Adipocyte (in vitro differentiated cells): ENCODE data around the gene STUB1.
"Not testable (repeated sequence)": the region's sequence is repeated elsewhere in the genome, so short reads cannot be mapped to it uniquely, and the experiment has no call there.

Experiments
- DNase-seq: peaks from one replicate; pipeline ENCODE4 v3.0.0-alpha.2; 2015; ENCODE audit warnings: low read depth
- H3K27me3 ChIP-seq: replicated peaks from 2 replicates; pipeline ENCODE4 v1.7.0; 2013; ENCODE audit warnings: mild to moderate bottlenecking, low read length, moderate library complexity; ENCODE audit not compliant: control insufficient read depth, insufficient read depth
- H3K36me3 ChIP-seq: 2 replicates; pipeline ENCODE4 v1.7.0; 2013; ENCODE audit warnings: low read length, mild to moderate bottlenecking, moderate library complexity; ENCODE audit not compliant: control insufficient read depth, insufficient read depth, severe bottlenecking
- H3K4me1 ChIP-seq: 2 replicates; pipeline ENCODE4 v1.7.0; 2013; ENCODE audit warnings: mild to moderate bottlenecking, low read length, moderate library complexity; ENCODE audit not compliant: control insufficient read depth, insufficient read depth
- H3K4me3 ChIP-seq: 2 replicates; pipeline ENCODE4 v1.7.0; 2013; ENCODE audit warnings: mild to moderate bottlenecking, low read length, moderate library complexity
- H3K9ac ChIP-seq: 2 replicates; pipeline ENCODE4 v1.7.0; 2013; ENCODE audit warnings: mild to moderate bottlenecking, low read length, moderate library complexity
- H3K9me3 ChIP-seq: 2 replicates; pipeline ENCODE4 v1.7.0; 2013; ENCODE audit warnings: mild to moderate bottlenecking, low read length, moderate library complexity; ENCODE audit not compliant: control insufficient read depth

STUB1 gene

GRCh38 chr16:684961-685696 is 4.9 kb downstream of the STUB1 start:
- DNase-seq, result no peak
- H3K27me3 ChIP-seq, result no peaks in the 10 kb centered on the region
- H3K4me1 ChIP-seq, result peaks cover 40% of the 10 kb centered on the region
- no peaks in the 10 kb centered on the region for H3K9me3 ChIP-seq
- no peak overlapping the region for H3K4me3 ChIP-seq
- peaks cover 25% of the 10 kb centered on the region for H3K36me3 ChIP-seq
- no peak overlapping the region for H3K9ac ChIP-seq

- Histone ChIP-seq H3K9me3 (no peaks in the 10 kb centered on the region), H3K9ac (no peak overlapping the region), H3K36me3 (peaks cover 25% of the 10 kb centered on the region), H3K4me1 (peaks cover 40% of the 10 kb centered on the region), H3K4me3 (no peak overlapping the region), H3K27me3 (no peaks in the 10 kb centered on the region)
- peak; percentile 52 for DNase-seq
Observed at GRCh38 chr16:685967-686366, 5.8 kb downstream of the STUB1 start.

- no peaks in the 10 kb centered on the region for H3K9me3 ChIP-seq
- peaks cover 21% of the 10 kb centered on the region for H3K36me3 ChIP-seq
- peaks cover 33% of the 10 kb centered on the region for H3K4me1 ChIP-seq
- no peaks in the 10 kb centered on the region for H3K27me3 ChIP-seq
- H3K9ac ChIP-seq, result no peak overlapping the region
- DNase-seq, result no peak
- no peak overlapping the region for H3K4me3 ChIP-seq
Observed at GRCh38 chr16:686459-687260, 6.5 kb downstream of the STUB1 start.

- H3K9ac ChIP-seq, result no peak overlapping the region
- no peak overlapping the region for H3K4me3 ChIP-seq
- H3K36me3 ChIP-seq, result peaks cover 13% of the 10 kb centered on the region
- peaks cover 25% of the 10 kb centered on the region for H3K4me1 ChIP-seq
- DNase-seq, result no peak
- H3K9me3 ChIP-seq, result no peaks in the 10 kb centered on the region
- H3K27me3 ChIP-seq, result no peaks in the 10 kb centered on the region
Observed at GRCh38 chr16:687499-687898, 7.3 kb downstream of the STUB1 start.

- Histone ChIP-seq H3K4me3 (peak overlapping the region; percentile 96), H3K4me1 (peaks cover 14% of the 10 kb centered on the region), H3K27me3 (peaks cover 7% of the 10 kb centered on the region), H3K9me3 (no peaks in the 10 kb centered on the region), H3K36me3 (peaks cover 5% of the 10 kb centered on the region), H3K9ac (peak overlapping the region; percentile 97)
- DNase-seq, result no peak
Observed at GRCh38 chr16:689175-689897, 9.1 kb downstream of the STUB1 start.

GRCh38 chr16:691242-691641 is 11.0 kb downstream of the STUB1 start:
- H3K36me3 ChIP-seq, H3K9ac ChIP-seq, H3K9me3 ChIP-seq, DNase-seq, H3K4me3 ChIP-seq: not testable (repeated sequence)
- Histone ChIP-seq H3K4me1 (peaks cover 14% of the 10 kb centered on the region), H3K27me3 (peaks cover 14% of the 10 kb centered on the region)

- H3K36me3 ChIP-seq, result no peaks in the 10 kb centered on the region
- peaks cover 14% of the 10 kb centered on the region for H3K4me1 ChIP-seq
- H3K9me3 ChIP-seq, result no peaks in the 10 kb centered on the region
- H3K4me3 ChIP-seq, result no peak overlapping the region
- no peak overlapping the region for H3K9ac ChIP-seq
- DNase-seq, result no peak
- H3K27me3 ChIP-seq, result peaks cover 14% of the 10 kb centered on the region
Observed at GRCh38 chr16:692356-693108, 12.3 kb downstream of the STUB1 start.

GRCh38 chr16:693364-693763 is 13.2 kb downstream of the STUB1 start:
- Histone ChIP-seq H3K9ac (no peak overlapping the region), H3K27me3 (peaks cover 14% of the 10 kb centered on the region), H3K4me3 (no peak overlapping the region), H3K9me3 (no peaks in the 10 kb centered on the region), H3K4me1 (peaks cover 14% of the 10 kb centered on the region), H3K36me3 (no peaks in the 10 kb centered on the region)
- no peak for DNase-seq

- H3K4me1 ChIP-seq, result peaks cover 10% of the 10 kb centered on the region
- H3K27me3 ChIP-seq, result peaks cover 14% of the 10 kb centered on the region
- no peak for DNase-seq
- H3K4me3 ChIP-seq, result no peak overlapping the region
- H3K9me3 ChIP-seq, result no peaks in the 10 kb centered on the region
- H3K36me3 ChIP-seq, result no peaks in the 10 kb centered on the region
- no peak overlapping the region for H3K9ac ChIP-seq
Observed at GRCh38 chr16:693766-694165, 13.6 kb downstream of the STUB1 start.

GRCh38 chr16:694187-694862 is 14.1 kb downstream of the STUB1 start:
- peaks cover 16% of the 10 kb centered on the region for H3K27me3 ChIP-seq

More at GRCh38 chr16:694187-694862, 14.1 kb downstream of the STUB1 start:
- Histone ChIP-seq H3K9me3 (no peaks in the 10 kb centered on the region), H3K36me3 (no peaks in the 10 kb centered on the region), H3K4me1 (peaks cover 5% of the 10 kb centered on the region), H3K4me3 (no peak overlapping the region), H3K9ac (no peak overlapping the region)
- DNase-seq, result no peak
